MM.1S (cell line): ENCODE measurements around the gene CCNC.

Source experiments
- CTCF ChIP-seq: fragments of 300-600 bp; sonication (generic); IDR thresholded peaks from 2 replicates; pipeline ENCODE4 v1.5.1; 2016; ENCODE audit warnings: antibody characterized with exemption, low read length, mixed read lengths
- EZH2 ChIP-seq: fragments of 300-600 bp; sonication (generic); optimal IDR thresholded peaks from 2 replicates; pipeline ENCODE3; 2017; ENCODE audit warnings: low read depth, mild to moderate bottlenecking, antibody characterized with exemption, low read length, mixed read lengths

- TF ChIP-seq CTCF (no peak), EZH2 (no peak)
Observed at GRCh38 chr6:99545442-99545841, 23.0 kb downstream of the CCNC start.
